NCI-H524 treated with DMSO at 0.1 percent for 48 hours (cell line): ENCODE measurements around the gene ATP6AP1.
"Not testable (repeated sequence)": the region's sequence is repeated elsewhere in the genome, so short reads cannot be mapped to it uniquely, and the experiment has no call there.

Source experiments
- DNase-seq: peaks from one replicate; lab custom pipeline; 2025; lab: John Stamatoyannopoulos, UW

The ATP6AP1 gene

GRCh38 chrX:154428176-154429171, at the start of gene ATP6AP1:
Gene ATP6AP1 (plus strand): TSS chrX:154428677. CDS start chrX:154428693, 16 bp downstream.
- peak; percentile 62 for DNase-seq

DNA sequence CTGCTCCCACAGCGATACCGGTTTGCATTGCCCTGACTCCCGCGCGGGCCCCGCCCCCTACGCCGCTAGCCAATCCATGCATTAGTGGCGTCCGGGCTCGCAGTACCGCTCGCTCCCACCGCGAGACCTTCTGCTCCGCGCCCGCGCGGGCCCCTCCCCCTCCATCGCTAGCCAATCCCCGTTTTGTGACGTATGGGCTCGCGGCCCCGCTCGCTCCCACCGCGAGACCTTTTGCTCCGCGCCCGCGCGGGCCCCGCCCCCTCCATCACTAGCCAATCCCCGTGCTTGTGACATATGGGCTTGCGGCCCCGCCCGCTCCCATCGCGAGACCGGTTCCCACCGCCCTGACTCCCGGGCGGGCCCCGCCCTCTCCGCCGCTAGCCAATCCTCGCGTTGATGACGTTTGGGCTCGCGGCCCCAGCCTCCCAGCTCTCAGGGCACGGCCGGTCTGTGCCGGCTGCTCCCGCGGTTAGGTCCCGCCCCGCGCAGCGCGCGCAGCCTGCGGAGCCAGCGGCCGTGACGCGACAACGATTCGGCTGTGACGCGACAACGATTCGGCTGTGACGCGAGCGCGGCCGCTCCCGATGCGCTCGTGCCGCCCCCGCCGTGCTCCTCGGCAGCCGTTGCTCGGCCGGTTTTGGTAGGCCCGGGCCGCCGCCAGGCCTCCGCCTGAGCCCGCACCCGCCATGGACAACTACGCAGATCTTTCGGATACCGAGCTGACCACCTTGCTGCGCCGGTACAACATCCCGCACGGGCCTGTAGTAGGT, 49.5 kb upstream of the ATP6AP1 start, which contains the start of gene EMD:
TSS of gene EMD (plus strand) at position 497 of the 770 bp plus-strand sequence. CDS start at position 687, 190 bp downstream.
- peak; percentile 97 for DNase-seq

DNA sequence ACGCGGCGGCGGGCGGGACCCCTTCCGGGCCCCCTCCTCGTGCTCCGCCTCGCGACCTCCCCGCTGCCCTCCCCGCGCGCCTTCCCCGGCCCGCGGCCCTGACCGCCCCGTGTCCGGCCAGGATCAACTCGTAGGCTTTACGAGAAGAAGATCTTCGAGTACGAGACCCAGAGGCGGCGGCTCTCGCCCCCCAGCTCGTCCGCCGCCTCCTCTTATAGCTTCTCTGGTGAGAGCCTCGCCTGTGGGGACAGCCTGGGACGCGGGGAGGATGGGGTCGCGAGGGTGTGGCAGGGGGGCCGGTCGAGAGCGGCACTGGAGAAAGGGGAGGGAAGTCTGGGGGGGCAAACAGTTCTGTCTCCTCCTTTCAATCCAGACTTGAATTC, 48.9 kb upstream of the ATP6AP1 start:
- DNase-seq = no peak

DNA sequence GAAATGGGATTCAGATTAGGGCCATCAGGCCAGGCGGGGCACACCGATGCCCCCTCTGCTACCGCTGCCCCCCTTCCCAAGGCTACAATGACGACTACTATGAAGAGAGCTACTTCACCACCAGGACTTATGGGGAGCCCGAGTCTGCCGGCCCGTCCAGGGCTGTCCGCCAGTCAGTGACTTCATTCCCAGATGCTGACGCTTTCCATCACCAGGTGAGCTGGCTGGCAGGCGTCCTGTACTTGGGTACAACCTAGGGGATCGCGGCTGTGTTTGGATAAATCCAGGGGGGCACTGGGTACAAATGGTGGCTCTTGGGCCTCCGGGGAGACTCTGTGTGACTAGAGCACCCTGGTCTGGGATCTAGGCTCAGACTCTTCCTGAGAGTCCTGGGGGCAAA, 48.3 kb upstream of the ATP6AP1 start:
- no peak for DNase-seq

- no peak for DNase-seq
Measured at GRCh38 chrX:154380787-154381186, 47.7 kb upstream of the ATP6AP1 start.

DNA sequence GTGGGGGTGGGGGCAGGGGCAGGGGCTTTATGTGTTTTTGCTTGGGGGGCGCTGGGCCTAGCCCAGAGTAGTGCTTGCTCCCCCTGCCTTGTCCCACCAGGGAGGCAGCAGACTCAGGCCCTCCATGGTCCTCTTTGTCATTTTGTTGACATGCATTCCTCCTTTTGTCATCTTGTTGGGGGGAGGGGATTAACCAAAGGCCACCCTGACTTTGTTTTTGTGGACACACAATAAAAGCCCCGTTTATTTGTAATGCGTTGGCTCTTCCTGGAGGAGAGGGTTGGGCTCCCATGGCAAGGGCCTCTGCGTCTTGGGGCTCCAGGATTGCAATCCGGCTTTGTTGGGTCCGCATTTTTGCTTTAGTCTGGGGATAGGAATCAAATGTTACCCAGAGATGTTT, 47.2 kb upstream of the ATP6AP1 start:
- no peak for DNase-seq

GRCh38 chrX:154382483-154383069, 45.9 kb upstream of the ATP6AP1 start:
- no peak for DNase-seq

DNA sequence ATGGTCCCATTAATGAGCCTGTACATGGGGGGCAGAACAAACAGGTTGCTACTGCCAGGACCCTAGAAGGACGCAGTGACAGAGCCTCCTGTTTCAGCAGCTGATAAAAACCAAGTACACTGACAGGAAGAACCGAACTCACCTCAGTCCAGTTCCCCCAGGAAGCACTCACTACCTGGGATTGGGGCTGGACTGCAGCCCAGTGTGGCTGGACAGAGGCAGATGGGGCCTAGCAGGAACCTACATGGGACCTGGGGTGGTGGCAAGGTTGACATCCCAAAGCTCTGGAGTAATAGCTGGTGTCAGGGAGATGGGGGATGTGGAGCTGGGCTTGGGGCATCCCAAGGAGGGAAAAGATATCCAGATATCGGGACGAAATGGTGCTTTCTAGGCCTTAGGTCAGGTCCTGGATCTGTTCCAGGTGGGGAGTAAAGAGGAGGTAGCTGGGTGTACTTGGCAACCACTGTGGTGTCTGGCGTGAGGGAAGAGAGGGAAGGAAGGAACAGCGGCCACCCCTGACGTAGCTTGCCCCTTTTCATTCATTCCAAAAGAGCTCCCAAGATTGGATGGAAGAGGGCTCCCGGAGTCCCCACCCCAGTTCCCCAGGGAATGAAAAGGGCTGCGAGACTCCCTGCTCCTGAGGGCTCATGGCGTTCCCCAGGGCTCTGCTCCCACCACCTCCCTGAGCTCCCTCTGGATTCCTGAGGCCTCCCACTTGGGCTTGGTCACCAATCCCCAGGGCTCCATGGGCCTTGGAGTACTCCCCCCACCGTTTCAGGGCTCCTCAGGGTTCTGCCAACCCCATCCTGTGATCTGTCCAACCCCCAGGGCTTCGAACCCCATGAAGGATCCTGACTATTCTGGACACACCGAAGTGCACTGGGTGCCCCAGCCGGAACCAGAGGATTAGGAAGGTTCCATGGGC, 44.9 kb upstream of the ATP6AP1 start:
- no peak for DNase-seq

GRCh38 chrX:154384284-154384892, 44.1 kb upstream of the ATP6AP1 start:
- no peak for DNase-seq

GRCh38 chrX:154388094-154388493, 40.4 kb upstream of the ATP6AP1 start:
- not testable (repeated sequence) for DNase-seq

DNA sequence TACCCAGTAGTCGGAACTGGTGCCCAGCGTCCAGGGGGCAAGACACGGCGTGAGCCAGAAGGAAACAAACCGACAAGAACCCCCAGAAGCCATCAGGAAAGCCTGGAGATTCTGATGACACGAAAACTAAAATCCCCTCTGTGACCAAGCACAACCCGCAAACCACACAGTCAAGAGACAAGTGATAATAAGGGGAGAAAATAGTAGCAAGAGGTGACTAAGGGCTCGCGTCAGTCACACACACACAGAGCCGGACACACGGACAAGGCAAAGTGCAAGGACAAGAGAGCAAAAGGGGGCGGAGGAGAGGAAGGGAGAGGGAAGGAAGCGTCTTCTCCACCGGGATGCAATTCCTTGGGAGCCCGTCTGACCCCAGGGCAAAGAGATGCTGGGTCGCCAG, 39.8 kb upstream of the ATP6AP1 start:
- DNase-seq = not testable (repeated sequence)

- not testable (repeated sequence) for DNase-seq
Measured at GRCh38 chrX:154389812-154390747, 38.4 kb upstream of the ATP6AP1 start.

- not testable (repeated sequence) for DNase-seq
Measured at GRCh38 chrX:154396363-154396762, 32.1 kb upstream of the ATP6AP1 start.

DNA sequence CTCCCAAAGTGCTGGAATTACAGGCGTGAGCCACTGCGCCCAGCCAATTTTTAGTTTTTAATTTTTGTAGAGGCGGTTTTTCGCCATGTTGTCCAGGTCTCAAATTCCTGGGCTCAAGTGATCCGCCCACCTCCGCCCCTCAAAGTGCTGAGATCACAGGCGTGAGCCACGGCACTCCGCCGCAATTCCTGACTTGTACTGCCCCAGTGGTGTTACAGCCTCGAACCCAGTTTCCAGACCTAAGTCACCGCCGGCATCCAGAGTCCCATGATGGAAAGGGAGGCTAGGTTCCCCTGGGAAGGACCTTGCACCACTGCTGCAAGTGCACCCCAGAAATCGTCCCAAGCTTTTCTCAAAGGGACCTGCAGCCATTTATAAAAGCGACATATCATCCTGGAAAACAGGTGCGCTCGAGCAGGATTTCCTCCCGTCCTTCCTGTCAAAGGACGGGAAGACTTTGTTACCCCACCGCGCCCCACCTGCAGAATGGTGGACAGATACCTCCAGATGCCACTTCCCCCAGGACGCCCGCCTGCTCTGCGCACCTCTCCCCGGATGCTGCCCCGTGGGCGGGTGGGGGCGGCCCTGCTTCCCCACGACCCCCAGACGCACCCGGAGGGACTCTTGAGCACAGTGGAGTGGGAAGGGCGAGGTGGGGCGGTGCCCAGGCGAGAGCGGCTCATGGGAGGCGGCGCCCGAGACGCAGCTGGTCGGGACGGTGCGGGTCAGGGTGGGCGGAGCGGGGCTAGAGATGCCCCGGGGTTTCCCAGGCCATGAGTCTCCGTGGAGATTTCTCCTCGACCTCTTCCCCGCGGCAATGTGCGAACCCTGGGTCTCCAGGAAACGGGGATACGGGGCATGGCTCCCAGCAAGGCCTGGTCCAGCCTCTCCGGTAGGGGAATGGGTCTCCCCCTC, 31.2 kb upstream of the ATP6AP1 start:
- peak; percentile 20 for DNase-seq

DNA sequence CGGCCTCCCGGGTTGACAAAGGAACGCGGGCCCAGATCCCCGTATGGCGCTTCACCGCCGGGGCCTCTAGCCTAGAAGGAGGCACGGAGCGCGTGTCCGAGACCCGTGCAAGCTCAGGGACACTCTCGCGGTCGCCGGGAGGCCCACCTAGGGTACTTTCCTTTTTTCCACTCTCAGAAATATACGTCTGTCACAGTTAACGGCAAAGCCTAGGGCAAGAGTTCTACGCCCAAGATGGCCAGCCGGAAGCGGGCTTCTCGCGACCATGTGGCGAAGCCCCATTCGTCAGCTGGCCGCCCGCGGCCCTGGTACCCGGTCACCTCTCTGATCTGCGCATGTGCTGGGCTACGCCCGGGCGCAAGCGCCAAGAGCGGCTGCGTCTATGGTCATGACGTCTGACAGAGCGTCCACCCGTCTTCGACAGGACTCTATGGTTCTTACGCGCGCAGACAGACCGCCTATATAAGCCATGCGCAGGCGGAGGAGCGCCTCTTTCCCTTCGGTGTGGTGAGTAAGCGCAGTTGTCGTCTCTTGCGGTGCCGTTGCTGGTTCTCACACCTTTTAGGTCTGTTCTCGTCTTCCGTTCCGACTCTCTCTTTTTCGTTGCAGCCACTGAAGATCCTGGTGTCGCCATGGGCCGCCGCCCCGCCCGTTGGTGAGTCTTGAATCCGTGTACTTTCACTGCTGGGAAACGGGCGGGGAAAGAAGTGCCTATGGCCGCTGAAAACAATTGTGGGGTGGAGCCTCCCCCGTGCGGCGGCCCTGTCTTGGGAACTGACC, 30.4 kb upstream of the ATP6AP1 start, which contains the start of gene RPL10:
TSS of gene RPL10 (plus strand) at position 490 of the 780 bp plus-strand sequence. CDS start at position 633, 143 bp downstream.
- DNase-seq = peak; percentile 91

DNA sequence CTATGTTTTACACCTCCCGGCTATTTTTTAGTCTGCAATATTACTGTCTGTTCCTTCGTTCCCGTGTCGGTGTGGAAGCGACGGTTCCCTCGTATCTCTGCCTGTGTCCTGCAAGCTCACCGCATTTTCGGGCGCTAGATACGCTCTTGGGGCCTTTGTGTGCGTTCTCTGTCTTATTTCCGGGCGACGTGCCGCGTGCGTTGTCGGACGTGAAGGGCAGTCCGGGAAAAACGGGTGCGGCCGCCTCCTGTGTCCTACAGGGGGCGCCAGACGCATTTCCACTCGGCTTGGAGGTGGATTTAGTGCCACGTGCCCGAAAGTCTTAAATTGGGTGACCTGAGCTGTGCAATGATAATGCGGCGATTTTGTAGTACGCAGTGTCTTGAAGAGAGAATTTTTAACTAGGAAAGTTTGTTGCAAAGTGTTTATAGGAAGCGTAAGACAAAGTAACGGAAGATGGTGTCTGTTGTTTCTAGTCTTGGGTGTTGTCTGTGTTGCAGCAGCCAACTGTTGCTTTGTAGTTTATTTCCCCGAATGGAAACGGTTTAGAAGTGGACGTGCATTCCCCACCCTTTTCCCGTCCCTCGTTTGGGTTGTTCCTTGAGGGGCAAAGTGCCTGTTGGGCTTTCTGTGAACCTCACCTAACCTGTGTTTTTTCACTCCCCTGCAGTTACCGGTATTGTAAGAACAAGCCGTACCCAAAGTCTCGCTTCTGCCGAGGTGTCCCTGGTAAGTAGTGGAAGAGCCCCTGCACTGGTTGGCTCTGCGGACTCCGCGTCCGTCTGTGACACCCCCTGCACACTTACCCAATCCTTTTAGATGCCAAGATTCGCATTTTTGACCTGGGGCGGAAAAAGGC, 29.6 kb upstream of the ATP6AP1 start:
- DNase-seq = peak; percentile 42
